NCI-H2227 treated with DMSO at 0.1 percent for 48 hours (cell line): Measurements from ENCODE around the gene MYO15B.

Experiments used
- DNase-seq: peaks from one replicate; lab custom pipeline; 2025; lab: John Stamatoyannopoulos, UW

The MYO15B gene

GRCh38 chr17:75639327-75639726 is 51.7 kb downstream of the MYO15B start:
- DNase-seq = no peak

- no peak for DNase-seq
Observed at GRCh38 chr17:75639771-75640555, 52.4 kb downstream of the MYO15B start.

GRCh38 chr17:75640556-75641119 is 53.0 kb downstream of the MYO15B start:
- no peak for DNase-seq

GRCh38 chr17:75641343-75641742 is 53.7 kb downstream of the MYO15B start:
- no peak for DNase-seq

DNA sequence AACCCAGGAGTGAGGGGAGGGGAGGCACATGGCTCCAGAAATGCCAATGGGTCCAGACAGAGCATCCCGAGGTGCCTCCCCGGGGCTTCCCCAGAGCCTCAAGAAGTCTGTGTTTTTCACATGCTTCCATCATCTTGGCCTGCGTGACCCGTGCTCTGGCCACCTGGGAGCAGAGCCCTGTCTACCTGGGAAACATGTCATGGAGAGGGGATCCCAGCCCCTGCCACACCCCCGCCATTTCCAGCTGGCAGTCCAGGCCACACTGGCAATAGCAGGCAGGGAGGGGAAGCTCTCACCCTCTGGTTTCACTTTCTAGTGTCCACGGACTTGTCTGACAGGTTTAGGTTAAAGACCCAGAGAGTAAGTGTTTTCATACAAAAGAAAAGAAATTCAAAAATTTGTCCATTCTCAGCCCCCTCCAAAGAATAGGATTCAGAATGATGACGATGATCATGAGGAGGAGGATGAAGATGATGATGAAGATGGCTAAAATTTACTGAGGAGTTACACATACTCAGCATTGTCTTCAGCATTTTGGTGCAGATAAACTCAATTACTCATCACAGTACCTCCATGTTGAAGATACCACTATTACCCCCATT is 54.7 kb downstream of the MYO15B start:
- DNase-seq = no peak

GRCh38 chr17:75642784-75643642 is 55.4 kb downstream of the MYO15B start:
- no peak for DNase-seq

DNA sequence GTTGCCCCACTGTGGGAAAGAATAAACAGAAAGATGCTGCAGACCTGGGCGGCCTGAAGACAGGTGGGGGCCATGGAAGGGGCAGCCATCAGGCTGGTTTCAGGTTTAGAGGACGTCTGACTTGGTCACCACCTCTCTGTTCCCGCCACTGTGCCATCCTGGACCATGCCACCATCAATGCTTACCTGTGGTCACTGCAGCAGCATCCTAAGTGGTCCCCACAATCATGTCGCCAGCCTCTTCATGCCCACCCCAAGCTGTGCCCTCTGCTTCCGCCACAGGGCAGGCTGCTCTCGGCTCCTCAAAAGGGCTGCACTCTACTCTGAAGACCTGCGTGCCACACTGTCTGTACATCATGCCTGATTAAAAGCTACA is 56.0 kb downstream of the MYO15B start:
- no peak for DNase-seq

DNA sequence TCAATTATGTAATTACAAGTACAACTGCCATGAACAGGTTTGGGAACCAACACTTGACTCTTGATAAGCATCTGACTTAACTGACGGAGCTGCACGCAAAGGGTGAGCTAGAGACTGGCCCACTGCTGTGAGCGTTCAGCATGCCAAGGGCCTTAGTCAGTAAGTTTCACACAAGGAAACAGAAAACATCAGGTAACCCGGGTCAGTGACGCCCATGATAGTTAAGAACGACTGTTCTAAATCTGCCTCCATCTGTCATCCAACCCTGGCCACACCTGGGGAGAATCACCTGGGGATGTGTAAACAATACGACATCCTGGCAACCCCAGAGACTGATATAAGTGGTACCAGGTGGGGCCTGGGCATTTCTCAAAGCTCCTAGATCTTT is 57.9 kb downstream of the MYO15B start:
- DNase-seq = no peak

DNA sequence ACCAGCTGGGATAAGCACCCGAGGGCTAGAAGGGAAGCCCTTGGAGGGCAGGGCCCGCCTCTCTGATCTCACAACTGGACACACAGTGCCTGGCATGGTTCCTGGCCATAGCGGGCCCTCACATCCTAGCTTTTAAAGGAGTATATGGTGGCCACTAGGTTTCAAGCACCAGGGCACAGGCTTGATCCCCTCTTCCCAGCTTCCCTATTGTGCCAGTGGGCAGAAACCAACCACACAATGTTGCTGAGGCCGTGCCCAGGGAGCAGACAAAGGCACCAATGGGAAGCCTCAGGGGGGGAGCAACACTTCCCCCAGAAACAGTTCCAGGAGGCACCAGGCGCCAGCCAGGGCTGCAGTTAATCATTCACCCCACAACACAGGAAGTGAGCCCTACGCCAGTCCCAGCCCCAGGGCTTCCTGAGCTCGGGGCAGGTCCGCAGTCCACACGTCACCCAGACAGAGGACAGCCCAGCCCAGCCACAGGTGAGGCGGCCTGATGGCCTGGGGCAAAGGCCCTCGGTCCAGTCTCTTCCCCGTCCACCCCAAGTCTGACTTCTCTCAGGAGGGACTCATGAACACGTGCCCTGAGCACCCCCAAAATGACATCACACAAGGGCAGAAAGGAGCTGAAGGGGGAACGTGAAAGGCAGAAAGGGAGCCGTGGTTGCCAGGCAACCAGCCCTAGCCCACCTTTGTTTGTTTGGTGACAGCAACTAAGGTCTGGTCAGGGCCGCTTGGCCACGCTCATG is 58.5 kb downstream of the MYO15B start:
- no peak for DNase-seq

GRCh38 chr17:75646638-75646992 is 59.0 kb downstream of the MYO15B start:
- DNase-seq = no peak

DNA sequence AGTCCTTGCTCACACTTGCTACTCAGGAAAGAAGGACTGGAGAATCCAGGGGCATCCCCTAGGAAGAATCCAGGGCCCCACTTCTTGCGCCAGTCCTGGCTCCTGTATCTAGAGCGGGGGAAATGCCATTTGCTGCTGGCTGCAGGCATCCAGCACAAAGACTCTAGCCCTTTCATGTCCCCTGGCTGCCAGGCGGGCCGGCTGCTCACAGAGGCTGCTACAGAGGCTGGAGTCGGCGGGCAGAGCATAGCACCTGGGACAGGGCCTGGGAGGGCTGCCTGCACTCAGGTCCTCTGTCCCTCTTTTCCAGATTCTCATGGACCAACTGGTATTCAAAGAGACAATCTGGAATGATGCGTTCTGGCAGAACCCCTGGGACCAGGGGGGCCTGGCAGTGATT is 59.5 kb downstream of the MYO15B start:
- DNase-seq = no peak

DNA sequence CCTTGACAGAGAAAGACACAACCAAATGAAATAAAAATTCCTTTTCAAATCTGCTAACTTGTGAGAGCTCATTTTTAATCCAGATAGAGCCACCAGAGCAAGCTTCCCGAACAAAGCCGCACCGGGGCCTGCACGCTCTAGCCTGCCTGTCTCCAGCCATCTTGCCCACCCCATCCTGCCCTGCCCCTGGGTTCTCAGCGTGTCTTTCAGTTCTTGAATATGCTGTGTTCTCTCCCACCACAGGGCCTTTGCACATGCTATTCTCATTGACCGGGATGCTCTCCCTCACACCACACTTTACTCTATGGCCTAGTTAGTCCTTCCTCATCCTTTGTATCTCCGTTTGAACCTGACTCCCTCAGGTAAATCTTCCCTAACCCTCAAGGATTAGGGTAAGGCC is 60.3 kb downstream of the MYO15B start:
- DNase-seq = no peak

GRCh38 chr17:75649687-75650086 is 62.1 kb downstream of the MYO15B start:
- DNase-seq = no peak

GRCh38 chr17:75650874-75651273 is 63.3 kb downstream of the MYO15B start:
- no peak for DNase-seq

- DNase-seq = no peak
Observed at GRCh38 chr17:75652341-75652740, 64.7 kb downstream of the MYO15B start.

GRCh38 chr17:75652934-75653549 is 65.4 kb downstream of the MYO15B start:
- no peak for DNase-seq

GRCh38 chr17:75654176-75654575 is 66.6 kb downstream of the MYO15B start:
- DNase-seq = no peak

DNA sequence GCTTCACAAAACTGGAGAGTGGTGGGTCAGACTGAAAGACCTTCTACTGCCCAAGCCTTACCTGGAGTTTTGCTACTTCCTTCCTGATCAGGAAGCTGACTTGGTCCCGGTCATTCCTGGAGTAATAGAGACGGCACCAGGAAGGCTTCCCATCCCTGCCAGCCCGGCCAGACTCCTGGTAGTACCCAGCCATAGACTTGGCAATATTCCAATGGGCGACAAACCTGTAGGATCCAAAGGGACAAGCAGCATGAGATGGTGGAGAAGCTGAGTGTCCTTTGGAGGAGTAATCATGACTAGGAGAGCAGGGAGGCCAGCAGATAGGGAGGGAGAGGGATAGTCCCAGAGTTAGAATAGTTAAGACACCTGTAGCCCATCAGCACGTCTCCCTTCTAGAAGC is 70.6 kb downstream of the MYO15B start:
- DNase-seq = no peak

DNA sequence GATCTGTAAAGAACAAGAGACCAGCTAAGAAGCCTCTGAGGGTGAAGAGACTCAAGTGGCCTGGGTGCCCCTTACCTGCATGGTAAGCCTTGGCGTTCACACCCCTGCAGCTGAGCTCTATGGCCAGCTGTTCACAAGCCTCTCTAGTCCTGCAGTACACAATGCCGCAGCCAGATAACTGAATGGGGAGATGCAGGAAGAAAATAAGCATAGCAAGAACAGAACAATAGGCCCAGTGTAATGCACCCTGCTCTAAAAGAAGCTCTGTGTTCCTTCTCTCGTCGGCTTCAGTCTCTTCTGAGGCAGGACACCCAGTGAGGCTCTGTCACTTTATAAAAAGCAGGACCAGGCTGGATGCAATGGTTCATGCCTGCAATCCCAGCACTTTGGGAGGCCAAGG is 73.9 kb downstream of the MYO15B start:
- DNase-seq = no peak

GRCh38 chr17:75662511-75662910 is 74.9 kb downstream of the MYO15B start:
- no peak for DNase-seq

DNA sequence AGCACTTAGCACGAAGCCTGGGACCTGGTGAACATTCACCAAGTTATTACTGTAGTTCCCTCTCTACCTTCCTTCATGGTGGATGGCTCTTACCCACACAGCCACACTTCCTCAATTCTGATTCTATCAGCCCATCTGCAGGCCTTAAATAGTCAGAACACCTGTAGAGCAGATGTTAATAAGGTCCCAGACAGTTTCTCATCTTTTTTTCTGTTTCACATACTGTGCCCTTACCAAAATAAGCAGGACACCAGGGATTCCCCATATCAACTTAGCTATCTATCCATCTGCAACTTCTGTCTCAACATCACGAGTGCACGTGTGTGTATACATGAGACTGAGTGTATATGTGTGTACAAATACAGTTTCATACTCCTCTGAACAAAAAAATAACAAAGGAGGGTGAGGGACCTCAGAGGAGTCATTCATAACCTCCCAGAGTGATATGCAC is 76.5 kb downstream of the MYO15B start:
- no peak for DNase-seq
